HepG2 (cell line): ENCODE data around the gene TOR4A. TPM values are rescaled to one million over a fixed set of nuclear protein-coding genes. Genes with fewer than 3 reads are reported as not detected.

Source experiments
- EHMT2 ChIP-seq: fragments of 200-600 bp; sonication (generic); IDR thresholded peaks from 2 replicates; pipeline ENCODE4 v1.7.0; 2017; ENCODE audit warnings: antibody characterized with exemption, low read depth, low read length, borderline replicate concordance
- FOXP4 ChIP-seq: sonication (generic); formaldehyde crosslinking; IDR thresholded peaks from 2 replicates; pipeline ENCODE4 v1.4.0; 2020; ENCODE audit warnings: missing genetic modification reagents
- KAT8 ChIP-seq: IDR thresholded peaks from 2 replicates; pipeline ENCODE4 v1.6.1; 2016; ENCODE audit warnings: missing genetic modification reagents, missing compliant biosample characterization
- MZF1 ChIP-seq: sonication (generic); formaldehyde crosslinking; IDR thresholded peaks from 2 replicates; pipeline ENCODE4 v1.8.1; 2023; ENCODE audit warnings: mild to moderate bottlenecking, missing genetic modification reagents, borderline replicate concordance
- PHB2 ChIP-seq: fragments of 450-650 bp; IDR thresholded peaks from 2 replicates; pipeline ENCODE4 v1.6.1; 2018; ENCODE audit not compliant: partially characterized antibody
- SMAD1 ChIP-seq: sonication (generic); formaldehyde crosslinking; IDR thresholded peaks from 2 replicates; pipeline ENCODE4 v1.4.0; 2020; ENCODE audit warnings: missing genetic modification reagents, low read depth, mild to moderate bottlenecking, borderline replicate concordance
- TARDBP ChIP-seq: sonication (generic); formaldehyde crosslinking; IDR thresholded peaks from 2 replicates; pipeline ENCODE4 v1.8.0; 2022; ENCODE audit warnings: mild to moderate bottlenecking, missing genetic modification reagents
- TERF1 ChIP-seq: sonication (generic); formaldehyde crosslinking; IDR thresholded peaks from 2 replicates; pipeline ENCODE4 v1.8.0; 2022; ENCODE audit warnings: mild to moderate bottlenecking, missing genetic modification reagents, moderate library complexity
- TRAFD1 ChIP-seq: sonication (generic); formaldehyde crosslinking; IDR thresholded peaks from 2 replicates; pipeline ENCODE4 v1.5.1; 2020; ENCODE audit warnings: missing genetic modification reagents, mild to moderate bottlenecking, borderline replicate concordance
- ZBTB10 ChIP-seq: sonication (generic); formaldehyde crosslinking; IDR thresholded peaks from 2 replicates; pipeline ENCODE4 v1.4.0; 2020; ENCODE audit warnings: missing genetic modification reagents, borderline replicate concordance
- ZFP36 ChIP-seq: fragments of 150-350 bp; IDR thresholded peaks from 2 replicates; pipeline ENCODE4 v1.6.1; 2018; ENCODE audit warnings: borderline replicate concordance, low read length, low read depth; ENCODE audit not compliant: partially characterized antibody
- ZNF260 ChIP-seq: sonication (generic); formaldehyde crosslinking; IDR thresholded peaks from 2 replicates; pipeline ENCODE4 v1.4.0; 2020; ENCODE audit warnings: missing genetic modification reagents, low read depth, mild to moderate bottlenecking, borderline replicate concordance
- ZNF281 ChIP-seq: sonication (generic); formaldehyde crosslinking; IDR thresholded peaks from 2 replicates; pipeline ENCODE4 v1.4.0; 2020; ENCODE audit warnings: missing genetic modification reagents, borderline replicate concordance
- ZNF44 ChIP-seq: sonication (generic); formaldehyde crosslinking; IDR thresholded peaks from 2 replicates; pipeline ENCODE4 v1.5.1; 2020; ENCODE audit warnings: mild to moderate bottlenecking, missing genetic modification reagents
- ZNF576 ChIP-seq: sonication (generic); formaldehyde crosslinking; IDR thresholded peaks from 2 replicates; pipeline ENCODE4 v1.4.0; 2020; ENCODE audit warnings: mild to moderate bottlenecking, missing genetic modification reagents
- ZNF749 ChIP-seq: sonication (generic); formaldehyde crosslinking; IDR thresholded peaks from 2 replicates; pipeline ENCODE4 v1.8.0; 2022; ENCODE audit warnings: mild to moderate bottlenecking, missing genetic modification reagents, moderate library complexity, borderline replicate concordance
- ZSCAN20 ChIP-seq: sonication (generic); formaldehyde crosslinking; IDR thresholded peaks from 2 replicates; pipeline ENCODE4 v1.4.0; 2020; ENCODE audit warnings: missing genetic modification reagents, mild to moderate bottlenecking, borderline replicate concordance
- polyA plus RNA-seq, 8 experiments: library from polyadenylated mRNA; depleted of rRNA in 3 of 8; stranded (reverse) in 7 of 8; unstranded in 1 of 8; fragments of >200 nt; fragmentation: Illumina TruSeq in 4 of 8; extraction: Trizol in 4 of 8; gene quantifications; 2 replicates each; pipeline versions ENCODE4 v1.2.1 to v1.2.3, GENCODE V29; 2011 to 2016; ENCODE audit warnings: low read depth in 4 of 8, missing spikeins in 1 of 8, mixed read lengths in 1 of 8; ENCODE audit not compliant: insufficient read depth in 1 of 8
- total RNA-seq, 5 experiments: library from RNA; depleted of rRNA; stranded (reverse); fragments of >200 nt; fragmentation: Illumina TruSeq; extraction: Trizol; gene quantifications; 2 replicates each; pipeline ENCODE4 v1.2.3, GENCODE V29; 2016; ENCODE audit warnings: low read depth in 1 of 5

The TOR4A gene
- total and polyA plus RNA-seq, 2 of the 13 experiments (the other 11 are each of a cell fraction or from before 2014, with no cell fraction given): 11.1 to 14.2 TPM

GRCh38 chr9:137236238-137236935 is 41.1 kb upstream of the TOR4A start (continued):
- TF ChIP-seq ZNF749 (CRISPR knock-in tag) (no peak), ZNF281 (CRISPR knock-in tag) (peak; percentile 41; the same call in 1 of the 2 replicates), ZFP36 (no peak), EHMT2 (no peak), TRAFD1 (no peak), PHB2 (no peak), KAT8 (CRISPR knock-in tag) (peak; percentile 82), ZSCAN20 (peak; percentile 49; the same call in 1 of the 2 replicates), MZF1 (CRISPR knock-in tag) (no peak), ZNF576 (CRISPR knock-in tag) (no peak), SMAD1 (CRISPR knock-in tag) (no peak; the same call in 1 of the 2 replicates), ZNF44 (no peak), ZNF260 (CRISPR knock-in tag) (no peak), ZBTB10 (CRISPR knock-in tag) (peak; percentile 90), TERF1 (CRISPR knock-in tag) (no peak), TARDBP (CRISPR knock-in tag) (peak; percentile 89), FOXP4 (peak; percentile 72)
